Smooth muscle cell (in vitro differentiated cells): ENCODE data around the gene ARID1A. TPM values are rescaled to one million over a fixed set of nuclear protein-coding genes. Genes with fewer than 3 reads are reported as not detected.

Experiments
- DNase-seq: peaks from one replicate; lab custom pipeline; 2025; ENCODE audit not compliant: unreplicated experiment; lab: John Stamatoyannopoulos, UW
- H2AFZ ChIP-seq: fragments of 200-600 bp; sonication (generic); 2 replicates; pipeline ENCODE4 v1.6.0; 2016; ENCODE audit warnings: antibody characterized with exemption, low read depth, mild to moderate bottlenecking
- H3F3A ChIP-seq: fragments of 200-600 bp; sonication (generic); 2 replicates; pipeline ENCODE4 v1.6.0; 2017; ENCODE audit warnings: antibody characterized with exemption, low read depth
- H3K27ac ChIP-seq: fragments of 200-600 bp; sonication (generic); 2 replicates; pipeline ENCODE4 v1.5.1; 2016; ENCODE audit warnings: low read depth, mild to moderate bottlenecking
- H3K27me3 ChIP-seq: fragments of 200-600 bp; sonication (generic); 2 replicates; pipeline ENCODE4 v1.6.1; 2016; ENCODE audit warnings: low read depth, mild to moderate bottlenecking
- H3K36me3 ChIP-seq: fragments of 200-600 bp; sonication (generic); 2 replicates; pipeline ENCODE4 v1.5.1; 2016; ENCODE audit warnings: low read depth
- H3K4me1 ChIP-seq: fragments of 200-600 bp; sonication (generic); 2 replicates; pipeline ENCODE4 v1.5.1; 2016; ENCODE audit warnings: low read depth
- H3K4me2 ChIP-seq: fragments of 200-600 bp; sonication (generic); 2 replicates; pipeline ENCODE4 v1.6.0; 2016; ENCODE audit warnings: mild to moderate bottlenecking
- H3K4me3 ChIP-seq: fragments of 200-600 bp; sonication (generic); 2 replicates; pipeline ENCODE4 v1.5.1; 2016; ENCODE audit warnings: mild to moderate bottlenecking
- H3K79me2 ChIP-seq: fragments of 200-600 bp; sonication (generic); 2 replicates; pipeline ENCODE4 v1.6.0; 2016; ENCODE audit warnings: low read depth, mild to moderate bottlenecking
- H3K9ac ChIP-seq: fragments of 200-600 bp; sonication (generic); 2 replicates; pipeline ENCODE4 v1.6.0; 2016; ENCODE audit warnings: low read depth
- H3K9me3 ChIP-seq: fragments of 200-600 bp; sonication (generic); replicated peaks from 2 replicates; pipeline ENCODE4 v1.5.1; 2016; ENCODE audit warnings: low read depth
- H4K20me1 ChIP-seq: fragments of 200-600 bp; sonication (generic); 2 replicates; pipeline ENCODE4 v1.6.0; 2016; ENCODE audit warnings: low read depth
- CTCF ChIP-seq: fragments of 200-600 bp; sonication (generic); IDR thresholded peaks from 2 replicates; pipeline ENCODE4 v1.5.1; 2017; ENCODE audit warnings: borderline replicate concordance, mild to moderate bottlenecking, antibody characterized with exemption; ENCODE audit not compliant: insufficient read depth, poor library complexity, severe bottlenecking
- WGBS: methylation state at CpG from one replicate; pipeline ENCODE4 v1.1.7; 2016; ENCODE audit warnings: low lambda C conversion rate; 5-methylcytosine and 5-hydroxymethylcytosine counted together
- polyA plus RNA-seq: library from polyadenylated mRNA; unstranded; fragments of >200 nt; fragmentation: Nextera tagmentation; extraction: Ambion mirVana; gene quantifications from 2 replicates; pipeline ENCODE4 v1.2.1, GENCODE V29; 2016
- total RNA-seq: library from RNA; depleted of rRNA; stranded (reverse); fragments of >200 nt; gene quantifications from 2 replicates; pipeline ENCODE4 v1.2.3, GENCODE V29; 2014

ARID1A gene
- total and polyA plus RNA-seq, 2 experiments from 2014 or later: 17.5 to 33.1 TPM

GRCh38 chr1:26826261-26827105 is 130.7 kb downstream of the ARID1A start, which contains the start of gene ZDHHC18:
Gene ZDHHC18 (plus strand): TSS chr1:26826688. CDS start chr1:26826805, 117 bp downstream.
- TF ChIP-seq CTCF: peak; percentile 34
- no peaks in the 10 kb centered on the region for H3K36me3 ChIP-seq
- peak within 1 kb of the TSS; percentile 94 for H3K4me2 ChIP-seq
- H3K27me3 ChIP-seq: no peaks in the 10 kb centered on the region
- peak within 1 kb of the TSS; percentile 38 for H3K27ac ChIP-seq
- H2AFZ ChIP-seq: peak within 1 kb of the TSS; percentile 97
- peaks cover 21% of the 10 kb centered on the region for H3K4me1 ChIP-seq
- peak; percentile 21 for DNase-seq
- H3K9me3 ChIP-seq: no peaks in the 10 kb centered on the region
- H3K79me2 ChIP-seq: peaks cover 40% of the 10 kb centered on the region
- peak within 1 kb of the TSS; percentile 78 for H3K9ac ChIP-seq
- H4K20me1 ChIP-seq: peaks cover 40% of the 10 kb centered on the region
- H3K4me3 ChIP-seq: peak within 1 kb of the TSS; percentile 69
- WGBS: 8% methylated on average over 22 of the region's 107 CpGs
- H3F3A ChIP-seq: no peaks in the 10 kb centered on the region

- Histone ChIP-seq H2AFZ (no peak overlapping the region), H3K4me2 (peak overlapping the region; percentile 93), H3K4me3 (peak overlapping the region; percentile 69), H3K9me3 (no peaks in the 10 kb centered on the region), H3K36me3 (no peaks in the 10 kb centered on the region), H3F3A (no peaks in the 10 kb centered on the region), H3K4me1 (peaks cover 21% of the 10 kb centered on the region), H3K79me2 (peaks cover 40% of the 10 kb centered on the region), H3K27ac (no peak overlapping the region), H4K20me1 (peaks cover 47% of the 10 kb centered on the region), H3K27me3 (no peaks in the 10 kb centered on the region), H3K9ac (peak overlapping the region; percentile 54)
- TF ChIP-seq CTCF: no peak
- 34% methylated on average over 3 of the region's 17 CpGs for WGBS
- DNase-seq: no peak
Observed at GRCh38 chr1:26827106-26827604, 131.3 kb downstream of the ARID1A start.

GRCh38 chr1:26827663-26828062 is 131.8 kb downstream of the ARID1A start:
- H3K9ac ChIP-seq: no peak overlapping the region
- peaks cover 21% of the 10 kb centered on the region for H3K4me1 ChIP-seq
- H3K9me3 ChIP-seq: no peaks in the 10 kb centered on the region
- H2AFZ ChIP-seq: no peak overlapping the region
- H3K4me2 ChIP-seq: peak overlapping the region; percentile 93
- no peaks in the 10 kb centered on the region for H3F3A ChIP-seq
- H3K36me3 ChIP-seq: no peaks in the 10 kb centered on the region
- peaks cover 40% of the 10 kb centered on the region for H3K79me2 ChIP-seq
- H3K4me3 ChIP-seq: peak overlapping the region; percentile 69
- peaks cover 51% of the 10 kb centered on the region for H4K20me1 ChIP-seq
- 69% methylated on average over 11 of the region's 11 CpGs for WGBS
- H3K27ac ChIP-seq: no peak overlapping the region
- TF ChIP-seq CTCF: no peak
- DNase-seq: no peak
- no peaks in the 10 kb centered on the region for H3K27me3 ChIP-seq
